ENCODE measurements around the gene DRG2.
A peak's percentile ranks its signal among the peaks of the same experiment; 100 is the strongest.

The DRG2 gene

DNA sequence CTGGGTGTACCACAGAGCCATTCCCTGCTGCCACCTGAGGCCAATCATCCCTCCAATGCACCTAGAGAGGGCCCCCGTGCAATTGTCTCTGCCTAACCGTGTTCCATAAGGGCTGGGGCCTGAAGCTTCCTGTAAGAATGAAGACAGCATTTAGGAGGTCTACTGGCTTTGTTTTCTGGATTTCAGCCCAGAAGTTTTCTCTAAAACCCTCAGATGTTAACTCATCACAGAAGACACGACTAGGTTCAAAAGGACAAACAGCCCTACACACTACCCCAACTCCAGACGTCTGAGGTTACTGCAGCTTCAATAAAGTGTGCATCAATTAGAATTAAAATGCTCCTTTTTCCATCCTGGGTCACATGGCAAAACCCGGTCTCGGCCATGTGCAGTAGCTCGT lies 10.8 kb upstream of the DRG2 start:
- DNase-seq, result no peak

GRCh38 chr17:18079543-18079942 lies 8.2 kb upstream of the DRG2 start:
- no peak for DNase-seq

GRCh38 chr17:18084256-18084655 lies 3.5 kb upstream of the DRG2 start:
- DNase-seq, result no peak

DNA sequence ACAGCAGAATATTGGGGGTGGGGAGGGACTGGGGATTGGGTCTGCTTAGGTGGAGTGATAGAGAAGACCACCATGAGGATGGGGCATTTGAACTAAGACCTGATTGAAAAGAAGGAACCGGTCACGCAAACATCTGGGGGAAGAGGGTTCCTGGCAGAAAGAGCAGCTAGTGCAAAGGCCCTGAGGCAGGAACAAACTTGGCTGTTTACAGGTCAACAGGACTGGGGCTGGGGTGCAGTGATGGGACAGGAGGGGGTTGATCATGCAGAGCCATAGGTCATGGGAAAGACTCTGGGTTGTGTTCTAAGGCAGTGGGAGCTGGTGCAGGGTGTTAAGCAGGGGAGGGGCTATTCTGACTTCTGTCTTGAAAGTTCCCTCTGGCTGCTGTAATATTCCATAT lies 1.9 kb downstream of the DRG2 start:
- no peak for DNase-seq

DNA sequence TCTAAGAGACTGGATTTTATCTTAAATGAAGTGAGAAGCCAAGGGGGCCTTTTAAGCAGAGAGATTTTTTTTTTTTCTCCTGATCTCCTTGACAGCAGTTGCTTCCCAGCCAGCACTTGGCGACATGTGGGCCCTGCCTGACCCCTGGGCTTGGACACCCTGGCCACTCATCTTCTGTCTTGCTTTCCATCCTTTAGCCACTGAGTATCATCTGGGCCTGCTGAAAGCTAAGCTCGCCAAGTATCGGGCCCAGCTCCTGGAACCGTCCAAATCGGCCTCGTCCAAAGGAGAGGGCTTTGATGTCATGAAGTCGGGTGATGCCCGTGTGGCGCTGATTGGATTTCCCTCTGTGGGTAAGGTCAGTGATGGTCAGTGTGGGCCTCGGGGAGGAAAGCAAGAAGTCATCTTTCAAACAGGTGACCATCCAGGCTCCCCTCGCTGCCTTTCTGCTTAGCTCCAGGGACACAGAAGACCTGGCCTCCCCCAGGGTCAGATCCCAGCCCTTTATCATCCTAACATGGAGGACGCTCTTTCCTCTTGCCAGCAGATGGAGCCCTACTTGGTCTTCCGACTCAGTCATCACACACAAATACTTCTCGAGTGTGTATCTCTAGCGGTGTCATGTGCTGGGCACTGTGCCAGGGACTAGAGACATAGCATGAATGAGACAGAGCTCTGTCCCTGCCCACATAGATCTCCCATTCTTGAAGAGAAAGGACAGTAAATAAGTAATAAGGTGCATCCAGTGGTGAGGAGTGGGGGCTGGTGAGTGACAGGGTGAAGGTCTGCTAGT lies 6.1 kb downstream of the DRG2 start:
- DNase-seq, result peak in 1 of 2 experiments; percentile 73

GRCh38 chr17:18094409-18094807 lies 6.7 kb downstream of the DRG2 start:
- DNase-seq, result no peak

- DNase-seq, result no peak
Measured at GRCh38 chr17:18099516-18099915, 11.8 kb downstream of the DRG2 start.

DNA sequence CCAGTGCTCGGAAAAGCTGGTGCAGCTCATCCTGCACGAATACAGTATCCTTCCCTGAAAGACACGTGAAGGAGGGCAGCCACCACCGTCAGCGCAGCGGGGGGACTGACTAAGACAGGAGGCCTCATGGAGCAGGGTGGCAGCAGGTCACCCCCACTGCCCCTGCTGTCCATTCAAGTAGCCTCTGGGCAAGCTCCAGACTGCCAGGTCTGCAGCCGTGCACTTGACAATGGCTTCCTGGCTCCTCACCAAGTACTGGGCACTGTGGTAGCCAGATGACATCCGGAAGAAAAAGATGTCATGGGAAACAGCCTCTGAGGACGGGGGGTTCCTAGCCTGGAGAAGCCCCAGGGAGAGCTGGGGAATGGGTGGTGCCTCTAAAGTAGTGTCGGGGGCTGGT lies 12.9 kb downstream of the DRG2 start:
- no peak for DNase-seq

- DNase-seq, result no peak
Measured at GRCh38 chr17:18101828-18102227, 14.1 kb downstream of the DRG2 start.

- DNase-seq, result no peak
Measured at GRCh38 chr17:18102640-18103039, 14.9 kb downstream of the DRG2 start.

GRCh38 chr17:18105027-18105426 lies 17.3 kb downstream of the DRG2 start:
- no peak for DNase-seq

GRCh38 chr17:18105595-18105994 lies 17.8 kb downstream of the DRG2 start:
- no peak for DNase-seq

GRCh38 chr17:18106211-18106610 lies 18.5 kb downstream of the DRG2 start:
- no peak for DNase-seq

GRCh38 chr17:18107061-18107790 lies 19.5 kb downstream of the DRG2 start:
- DNase-seq, result no peak

DNA sequence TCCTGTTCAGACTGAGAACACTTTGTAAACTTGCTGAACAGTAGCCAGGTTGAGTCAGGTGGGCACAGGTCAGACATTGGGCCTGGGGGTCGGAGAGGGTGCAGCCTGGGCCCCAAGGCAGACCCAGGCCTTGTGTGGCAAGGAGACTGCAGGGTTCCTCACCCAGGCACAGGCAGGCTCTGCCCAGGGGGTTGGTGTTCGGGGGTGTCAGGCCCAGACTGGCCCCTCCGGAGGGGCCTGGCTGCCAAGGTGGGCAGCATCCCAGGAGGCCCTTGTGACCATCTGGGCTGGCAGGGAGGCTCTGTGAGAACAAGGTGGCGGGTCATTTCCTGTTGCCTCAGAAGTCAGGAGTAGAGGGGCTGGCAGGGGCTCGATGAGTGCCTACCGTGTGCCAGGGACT lies 20.2 kb downstream of the DRG2 start:
- no peak for DNase-seq

GRCh38 chr17:18108401-18109312 lies 20.9 kb downstream of the DRG2 start, which contains the start of gene MYO15A:
Gene MYO15A, plus strand, starts transcription at chr17:18108756. Its CDS starts 10,045 bp downstream, at chr17:18118801.
- no peak for DNase-seq

GRCh38 chr17:18109935-18110485 lies 22.3 kb downstream of the DRG2 start:
- DNase-seq, result no peak

DNA sequence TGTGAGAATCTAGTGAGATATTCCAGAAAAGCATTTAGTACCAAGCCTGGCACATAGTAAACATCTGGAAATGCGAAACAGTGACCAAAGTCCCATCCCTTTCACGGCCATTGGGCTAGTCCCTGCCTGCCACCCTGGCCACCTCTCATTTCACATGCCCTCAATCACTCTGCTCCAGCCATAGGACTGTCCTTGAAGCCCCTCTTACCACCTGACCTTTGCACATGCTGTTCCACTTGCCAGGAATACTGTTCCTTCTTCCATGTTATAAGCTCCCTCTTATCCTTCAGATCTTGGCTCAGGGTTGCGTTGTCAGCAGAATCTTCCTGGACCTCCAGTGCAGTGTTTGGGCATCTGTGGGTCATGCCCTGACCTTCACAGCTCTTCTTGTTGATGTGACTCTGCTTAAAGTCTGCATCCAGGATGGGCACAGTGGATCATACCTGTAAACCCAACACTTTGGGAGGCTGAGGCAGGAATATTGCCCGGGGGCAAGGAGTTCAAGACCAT lies 22.9 kb downstream of the DRG2 start:
- DNase-seq, result no peak

DNA sequence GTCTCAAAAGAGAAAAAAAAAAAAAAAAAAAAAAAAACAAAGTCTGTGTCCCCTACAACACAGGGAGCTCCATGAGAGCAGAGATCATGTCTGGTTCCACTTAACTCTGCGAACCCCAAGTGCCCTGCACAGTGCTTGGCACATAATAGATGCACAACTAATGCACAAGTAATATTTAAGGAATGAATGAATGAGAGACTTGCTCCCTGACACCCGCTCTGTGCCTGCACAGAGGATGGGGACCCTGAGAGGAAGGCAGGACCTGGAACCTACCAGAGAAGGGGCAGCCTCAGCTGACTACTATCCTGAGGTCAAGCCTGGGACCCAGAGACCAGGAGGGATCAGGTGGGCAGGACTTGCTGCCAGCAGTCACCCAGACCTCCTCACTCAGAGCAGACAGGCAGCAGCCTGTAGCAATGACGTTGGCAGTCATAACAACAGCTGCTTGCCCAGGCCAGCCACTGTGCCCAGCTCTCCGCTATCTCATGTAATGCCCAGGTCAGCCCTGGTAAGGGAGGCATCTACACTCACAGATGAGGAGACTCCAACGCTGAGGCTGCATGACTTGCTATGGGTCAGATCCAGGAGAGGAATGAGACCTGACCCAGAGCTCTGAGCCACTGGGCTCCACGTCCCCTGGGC lies 23.7 kb downstream of the DRG2 start:
- no peak for DNase-seq

DNA sequence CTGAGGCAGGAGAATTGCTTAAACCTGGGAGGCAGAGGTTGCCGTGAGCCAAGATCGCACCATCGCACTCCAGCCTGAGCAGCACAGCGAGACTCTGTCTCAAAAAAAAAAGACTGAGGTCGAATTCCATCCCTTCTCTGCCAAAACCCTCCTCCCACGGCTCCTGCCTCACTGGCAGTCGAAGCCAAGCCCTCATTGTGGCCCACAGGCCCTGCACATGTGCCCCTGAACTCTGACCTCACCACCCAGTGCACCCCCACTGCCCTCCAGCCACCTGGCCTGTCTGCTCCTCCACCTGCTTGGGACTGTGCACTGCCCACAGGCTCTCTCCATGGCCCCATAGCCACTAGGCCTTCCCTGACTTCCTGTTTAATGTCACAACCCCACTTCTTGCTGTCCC lies 27.8 kb downstream of the DRG2 start:
- DNase-seq, result no peak

- DNase-seq, result no peak
Measured at GRCh38 chr17:18116078-18116477, 28.3 kb downstream of the DRG2 start.

DNA sequence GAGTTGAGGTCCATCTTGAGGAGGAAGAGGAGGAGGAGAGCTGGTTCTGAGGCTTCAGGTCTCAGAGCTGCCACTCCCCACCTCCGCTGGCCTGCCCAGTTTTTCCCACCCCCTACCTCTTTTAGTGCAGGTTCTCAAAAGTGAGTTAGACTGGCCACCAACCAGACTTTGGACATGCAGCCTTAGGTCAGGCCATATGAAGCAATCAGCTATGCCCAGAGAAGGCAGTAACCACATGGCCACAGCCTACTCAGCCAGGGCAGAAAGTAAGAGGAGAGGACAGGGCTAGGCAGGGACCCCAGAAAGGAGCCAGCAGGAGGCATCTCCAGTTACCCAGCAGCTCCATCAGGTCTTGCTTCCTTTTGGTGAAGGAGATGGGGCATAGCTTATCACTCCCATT lies 29.8 kb downstream of the DRG2 start:
- DNase-seq, result no peak
